ENCODE measurements around the gene PIK3CA.

Gene PIK3CA

GRCh38 chr3:179194931-179195330, 46.8 kb downstream of the PIK3CA start:
- TF ChIP-seq TAF1 (IDR thresholded peaks at IDR 0.05; ENCODE audit: borderline replicate concordance, insufficient read depth, low read length), result no peak
- no peak for TF ChIP-seq POLR2AphosphoS5 (IDR thresholded peaks at IDR 0.05; ENCODE audit: low read depth, low read length)
- TF ChIP-seq REST (IDR thresholded peaks at IDR 0.05; ENCODE audit: insufficient read depth in 1 of 2, low read depth in 2 of 2, low read length in 2 of 2), result no peak
- TF ChIP-seq FOXP2 (optimal IDR thresholded peaks at IDR 0.05; ENCODE audit: borderline replicate concordance, extremely low read depth, extremely low read length, insufficient read depth), result no peak
- no peak for TF ChIP-seq SIN3A (IDR thresholded peaks at IDR 0.05; ENCODE audit: borderline replicate concordance, insufficient read depth, low read length)

GRCh38 chr3:179196098-179196497, 47.9 kb downstream of the PIK3CA start:
- TF ChIP-seq FOXP2 (optimal IDR thresholded peaks at IDR 0.05; ENCODE audit: borderline replicate concordance, extremely low read depth, extremely low read length, insufficient read depth) (no peak), REST (IDR thresholded peaks at IDR 0.05; ENCODE audit: insufficient read depth in 1 of 2, low read depth in 2 of 2, low read length in 2 of 2) (no peak), TAF1 (IDR thresholded peaks at IDR 0.05; ENCODE audit: borderline replicate concordance, insufficient read depth, low read length) (no peak), POLR2AphosphoS5 (IDR thresholded peaks at IDR 0.05; ENCODE audit: low read depth, low read length) (no peak), SIN3A (IDR thresholded peaks at IDR 0.05; ENCODE audit: borderline replicate concordance, insufficient read depth, low read length) (no peak)

- no peak for TF ChIP-seq REST (IDR thresholded peaks at IDR 0.05; ENCODE audit: insufficient read depth in 1 of 2, low read depth in 2 of 2, low read length in 2 of 2)
- TF ChIP-seq POLR2AphosphoS5 (IDR thresholded peaks at IDR 0.05; ENCODE audit: low read depth, low read length), result no peak
- TF ChIP-seq SIN3A (IDR thresholded peaks at IDR 0.05; ENCODE audit: borderline replicate concordance, insufficient read depth, low read length), result no peak
- no peak for TF ChIP-seq FOXP2 (optimal IDR thresholded peaks at IDR 0.05; ENCODE audit: borderline replicate concordance, extremely low read depth, extremely low read length, insufficient read depth)
- TF ChIP-seq TAF1 (IDR thresholded peaks at IDR 0.05; ENCODE audit: borderline replicate concordance, insufficient read depth, low read length), result no peak
Measured at GRCh38 chr3:179196700-179197099, 48.5 kb downstream of the PIK3CA start.

- TF ChIP-seq REST (IDR thresholded peaks at IDR 0.05; ENCODE audit: insufficient read depth in 1 of 2, low read depth in 2 of 2, low read length in 2 of 2) (no peak), TAF1 (IDR thresholded peaks at IDR 0.05; ENCODE audit: borderline replicate concordance, insufficient read depth, low read length) (no peak), FOXP2 (optimal IDR thresholded peaks at IDR 0.05; ENCODE audit: borderline replicate concordance, extremely low read depth, extremely low read length, insufficient read depth) (no peak), POLR2AphosphoS5 (IDR thresholded peaks at IDR 0.05; ENCODE audit: low read depth, low read length) (no peak), SIN3A (IDR thresholded peaks at IDR 0.05; ENCODE audit: borderline replicate concordance, insufficient read depth, low read length) (no peak)
Measured at GRCh38 chr3:179200790-179201189, 52.6 kb downstream of the PIK3CA start.

GRCh38 chr3:179223548-179223947, 75.4 kb downstream of the PIK3CA start:
- no peak for TF ChIP-seq FOXP2 (optimal IDR thresholded peaks at IDR 0.05; ENCODE audit: borderline replicate concordance, extremely low read depth, extremely low read length, insufficient read depth)
- no peak for TF ChIP-seq REST (IDR thresholded peaks at IDR 0.05; ENCODE audit: insufficient read depth in 1 of 2, low read depth in 2 of 2, low read length in 2 of 2)
- no peak for TF ChIP-seq TAF1 (IDR thresholded peaks at IDR 0.05; ENCODE audit: borderline replicate concordance, insufficient read depth, low read length)
- TF ChIP-seq SIN3A (IDR thresholded peaks at IDR 0.05; ENCODE audit: borderline replicate concordance, insufficient read depth, low read length), result no peak
- no peak for TF ChIP-seq POLR2AphosphoS5 (IDR thresholded peaks at IDR 0.05; ENCODE audit: low read depth, low read length)
